Measurements from ENCODE around the gene PRPF19. TPM values are rescaled to one million over a fixed set of nuclear protein-coding genes. Genes with fewer than 3 reads are reported as not detected.

Gene PRPF19
- total RNA-seq, 1 experiment from 2014 or later = 116 TPM

DNA sequence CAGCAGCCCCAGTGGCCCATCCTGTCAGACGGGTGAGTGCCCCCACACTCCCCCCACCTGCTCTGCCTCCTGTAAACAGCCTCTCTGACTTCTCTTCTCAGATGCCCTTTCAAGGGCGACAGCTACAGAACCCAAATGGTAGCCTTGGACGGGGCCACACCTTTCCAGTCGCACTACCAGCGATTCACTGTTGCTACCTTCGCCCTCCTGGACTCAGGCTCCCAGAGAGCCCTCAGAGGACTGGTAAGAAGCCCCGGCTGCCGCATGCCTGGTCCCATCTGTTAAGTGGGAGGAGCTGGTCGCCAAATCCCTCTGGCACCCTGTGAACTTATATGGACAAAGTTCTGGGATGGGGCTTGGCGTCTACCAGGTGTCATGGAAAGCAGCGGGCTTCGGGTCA is 32.9 kb downstream of the PRPF19 start:
- Mint-ChIP-seq H3K4me3 (no peak overlapping the region), H3K9me3 (no peaks in the 10 kb centered on the region), H3K27ac (no peak overlapping the region), H3K4me1 (peaks cover 8% of the 10 kb centered on the region), H3K27me3 (ENCODE audit: low read depth) (no peaks in the 10 kb centered on the region), H3K36me3 (no peaks in the 10 kb centered on the region)
- DNase-seq (ENCODE audit: low spot score) = no peak
- POLR2A ChIA-PET = interaction anchor here (0.7 kb wide), 1 partner anchor 40 kb away, joined by 3 read pairs; no protein-coding TSS in a partner anchor
- ATAC-seq = no peak; the same call in 1 of the 2 replicates
- CTCF ChIA-PET = interaction anchor here (1.0 to 7.9 kb wide), 5 partner anchors 14 to 111 kb away, joined by 3 to 44 read pairs (median 7); no protein-coding TSS in a partner anchor
- TF ChIP-seq NR1H2 (CRISPR knock-in tag; IDR thresholded peaks at IDR 0.05) (no peak), SP1 (CRISPR knock-in tag; conservative IDR thresholded peaks at IDR 0.05) (no peak), ZNF121 (CRISPR knock-in tag; IDR thresholded peaks at IDR 0.05) (no peak), ZNF232 (CRISPR knock-in tag; IDR thresholded peaks at IDR 0.05) (no peak), NFATC4 (CRISPR knock-in tag; IDR thresholded peaks at IDR 0.05) (no peak), NFYB (CRISPR knock-in tag; conservative IDR thresholded peaks at IDR 0.05; ENCODE audit: low read depth) (no peak), JAZF1 (CRISPR knock-in tag; IDR thresholded peaks at IDR 0.05) (no peak), CBFB (CRISPR knock-in tag; IDR thresholded peaks at IDR 0.05; ENCODE audit: low read depth) (no peak)

DNA sequence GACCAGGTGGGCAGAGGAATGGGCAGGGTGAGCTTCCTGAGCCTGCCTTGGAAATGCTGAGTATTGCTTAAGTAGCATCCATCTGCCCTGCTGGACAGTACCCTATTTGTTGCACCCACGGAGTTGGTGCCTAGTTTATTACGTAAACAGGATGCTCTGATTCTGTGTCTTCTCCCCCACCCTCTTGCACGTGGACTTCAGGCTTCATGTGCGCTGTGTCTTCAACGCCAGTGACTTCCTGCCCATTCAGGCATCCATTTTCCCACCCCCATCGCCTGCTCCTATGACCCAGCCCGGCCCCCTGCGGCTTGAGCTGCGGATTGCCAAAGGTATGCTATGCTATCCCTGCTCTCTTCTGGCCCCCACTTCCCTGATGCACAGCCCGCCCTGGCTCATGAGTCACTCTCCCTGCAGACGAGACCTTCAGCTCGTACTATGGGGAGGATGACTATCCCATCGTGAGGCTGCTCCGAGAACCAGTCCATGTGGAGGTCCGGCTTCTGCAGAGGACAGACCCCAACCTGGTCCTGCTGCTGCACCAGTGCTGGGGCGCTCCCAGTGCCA is 33.3 kb downstream of the PRPF19 start:
- ATAC-seq (peak; percentile 70), DNase-seq (ENCODE audit: low spot score) (peak; percentile 54)
- peaks cover 8% of the 10 kb centered on the region for H3K4me1 Mint-ChIP-seq
- no peaks in the 10 kb centered on the region for H3K27me3 Mint-ChIP-seq (ENCODE audit: low read depth)
- no peaks in the 10 kb centered on the region for H3K36me3 Mint-ChIP-seq
- POLR2A ChIA-PET = interaction anchor here (0.6 to 0.7 kb wide), 2 partner anchors 40 to 526 kb away, joined by 3 read pairs; no protein-coding TSS in a partner anchor
- no peaks in the 10 kb centered on the region for H3K9me3 Mint-ChIP-seq
- H3K27ac Mint-ChIP-seq = no peak overlapping the region
- no peak overlapping the region for H3K4me3 Mint-ChIP-seq
- no peak for TF ChIP-seq ATF1 (CRISPR knock-in tag; IDR thresholded peaks at IDR 0.05)
- TF ChIP-seq, protein P1, sequence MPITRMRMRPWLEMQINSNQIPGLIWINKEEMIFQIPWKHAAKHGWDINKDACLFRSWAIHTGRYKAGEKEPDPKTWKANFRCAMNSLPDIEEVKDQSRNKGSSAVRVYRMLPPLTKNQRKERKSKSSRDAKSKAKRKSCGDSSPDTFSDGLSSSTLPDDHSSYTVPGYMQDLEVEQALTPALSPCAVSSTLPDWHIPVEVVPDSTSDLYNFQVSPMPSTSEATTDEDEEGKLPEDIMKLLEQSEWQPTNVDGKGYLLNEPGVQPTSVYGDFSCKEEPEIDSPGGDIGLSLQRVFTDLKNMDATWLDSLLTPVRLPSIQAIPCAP (CRISPR knock-in tag; IDR thresholded peaks at IDR 0.05) = no peak
- TF ChIP-seq ETV6 (CRISPR knock-in tag; IDR thresholded peaks at IDR 0.05) = no peak
- no peak for TF ChIP-seq ZNF232 (CRISPR knock-in tag; IDR thresholded peaks at IDR 0.05)
- TF ChIP-seq, protein P2, sequence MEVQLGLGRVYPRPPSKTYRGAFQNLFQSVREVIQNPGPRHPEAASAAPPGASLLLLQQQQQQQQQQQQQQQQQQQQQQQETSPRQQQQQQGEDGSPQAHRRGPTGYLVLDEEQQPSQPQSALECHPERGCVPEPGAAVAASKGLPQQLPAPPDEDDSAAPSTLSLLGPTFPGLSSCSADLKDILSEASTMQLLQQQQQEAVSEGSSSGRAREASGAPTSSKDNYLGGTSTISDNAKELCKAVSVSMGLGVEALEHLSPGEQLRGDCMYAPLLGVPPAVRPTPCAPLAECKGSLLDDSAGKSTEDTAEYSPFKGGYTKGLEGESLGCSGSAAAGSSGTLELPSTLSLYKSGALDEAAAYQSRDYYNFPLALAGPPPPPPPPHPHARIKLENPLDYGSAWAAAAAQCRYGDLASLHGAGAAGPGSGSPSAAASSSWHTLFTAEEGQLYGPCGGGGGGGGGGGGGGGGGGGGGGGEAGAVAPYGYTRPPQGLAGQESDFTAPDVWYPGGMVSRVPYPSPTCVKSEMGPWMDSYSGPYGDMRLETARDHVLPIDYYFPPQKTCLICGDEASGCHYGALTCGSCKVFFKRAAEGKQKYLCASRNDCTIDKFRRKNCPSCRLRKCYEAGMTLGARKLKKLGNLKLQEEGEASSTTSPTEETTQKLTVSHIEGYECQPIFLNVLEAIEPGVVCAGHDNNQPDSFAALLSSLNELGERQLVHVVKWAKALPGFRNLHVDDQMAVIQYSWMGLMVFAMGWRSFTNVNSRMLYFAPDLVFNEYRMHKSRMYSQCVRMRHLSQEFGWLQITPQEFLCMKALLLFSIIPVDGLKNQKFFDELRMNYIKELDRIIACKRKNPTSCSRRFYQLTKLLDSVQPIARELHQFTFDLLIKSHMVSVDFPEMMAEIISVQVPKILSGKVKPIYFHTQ (CRISPR knock-in tag; IDR thresholded peaks at IDR 0.05) = no peak
- TF ChIP-seq, protein P3, sequence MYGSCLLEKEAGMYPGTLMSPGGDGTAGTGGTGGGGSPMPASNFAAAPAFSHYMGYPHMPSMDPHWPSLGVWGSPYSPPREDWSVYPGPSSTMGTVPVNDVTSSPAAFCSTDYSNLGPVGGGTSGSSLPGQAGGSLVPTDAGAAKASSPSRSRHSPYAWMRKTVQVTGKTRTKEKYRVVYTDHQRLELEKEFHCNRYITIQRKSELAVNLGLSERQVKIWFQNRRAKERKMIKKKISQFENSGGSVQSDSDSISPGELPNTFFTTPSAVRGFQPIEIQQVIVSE (CRISPR knock-in tag; IDR thresholded peaks at IDR 0.05; ENCODE audit: borderline replicate concordance) = no peak
- TF ChIP-seq NR1H2 (CRISPR knock-in tag; IDR thresholded peaks at IDR 0.05) = no peak
- no peak for TF ChIP-seq SOX15 (CRISPR knock-in tag; IDR thresholded peaks at IDR 0.05)
- TF ChIP-seq IRF2 (CRISPR knock-in tag; IDR thresholded peaks at IDR 0.05; ENCODE audit: borderline replicate concordance, low read depth) = no peak
- no peak for TF ChIP-seq ZNF138 (CRISPR knock-in tag; conservative IDR thresholded peaks at IDR 0.05)
- no peak for TF ChIP-seq NR3C1 (CRISPR knock-in tag; conservative IDR thresholded peaks at IDR 0.05; ENCODE audit: low read depth)
- TF ChIP-seq, protein P4, sequence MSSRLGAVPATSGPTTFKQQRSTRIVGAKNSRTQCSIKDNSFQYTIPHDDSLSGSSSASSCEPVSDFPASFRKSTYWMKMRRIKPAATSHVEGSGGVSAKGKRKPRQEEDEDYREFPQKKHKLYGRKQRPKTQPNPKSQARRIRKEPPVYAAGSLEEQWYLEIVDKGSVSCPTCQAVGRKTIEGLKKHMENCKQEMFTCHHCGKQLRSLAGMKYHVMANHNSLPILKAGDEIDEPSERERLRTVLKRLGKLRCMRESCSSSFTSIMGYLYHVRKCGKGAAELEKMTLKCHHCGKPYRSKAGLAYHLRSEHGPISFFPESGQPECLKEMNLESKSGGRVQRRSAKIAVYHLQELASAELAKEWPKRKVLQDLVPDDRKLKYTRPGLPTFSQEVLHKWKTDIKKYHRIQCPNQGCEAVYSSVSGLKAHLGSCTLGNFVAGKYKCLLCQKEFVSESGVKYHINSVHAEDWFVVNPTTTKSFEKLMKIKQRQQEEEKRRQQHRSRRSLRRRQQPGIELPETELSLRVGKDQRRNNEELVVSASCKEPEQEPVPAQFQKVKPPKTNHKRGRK (CRISPR knock-in tag; IDR thresholded peaks at IDR 0.05; ENCODE audit: borderline replicate concordance) = no peak
- CTCF ChIA-PET = interaction anchor here (1.0 to 7.9 kb wide), 5 partner anchors 15 to 110 kb away, joined by 3 to 44 read pairs (median 7); no protein-coding TSS in a partner anchor
